Measurements from ENCODE around the gene MAL. TPM values are rescaled to one million over a fixed set of nuclear protein-coding genes. Genes with fewer than 3 reads are reported as not detected.

MAL gene
- total and polyA plus RNA-seq, 5 donors = 4.5 to 15.5 (median 10.0) TPM

GRCh38 chr2:95051626-95052025 is 26.1 kb downstream of the MAL start:
- H3K4me1 ChIP-seq (ENCODE audit: control insufficient read depth, insufficient read depth, low read length) = no peaks in the 10 kb centered on the region
- DNase-seq (no peak), ATAC-seq (no peak)
- intact Hi-C loops (cut with DNase I) = no loop called here
- no peak overlapping the region for H3K4me3 ChIP-seq (ENCODE audit: low read length)
- no peaks in the 10 kb centered on the region for H3K9me3 ChIP-seq (ENCODE audit: control insufficient read depth, low read length)
- H3K27me3 ChIP-seq (ENCODE audit: control insufficient read depth, insufficient read depth) = no peaks in the 10 kb centered on the region
- H3K27ac ChIP-seq (ENCODE audit: low read length) = no peak overlapping the region
- WGBS = 83% methylated on average over 10 of the region's 10 CpGs

- H3K27me3 ChIP-seq (ENCODE audit: control insufficient read depth, insufficient read depth) = no peaks in the 10 kb centered on the region
- WGBS = 83% methylated on average over 6 of the region's 6 CpGs
Observed at GRCh38 chr2:95052307-95052706, 26.8 kb downstream of the MAL start.

GRCh38 chr2:95052804-95053479 is 27.4 kb downstream of the MAL start:
- Histone ChIP-seq H3K4me3 (ENCODE audit: low read length) (no peak overlapping the region), H3K27me3 (ENCODE audit: control insufficient read depth, insufficient read depth) (no peaks in the 10 kb centered on the region), H3K27ac (ENCODE audit: low read length) (no peak overlapping the region), H3K4me1 (ENCODE audit: control insufficient read depth, insufficient read depth, low read length) (no peaks in the 10 kb centered on the region), H3K9me3 (ENCODE audit: control insufficient read depth, low read length) (no peaks in the 10 kb centered on the region)
- DNase-seq (peak in 1 of 3 donors; percentile 18), ATAC-seq (no peak)
- intact Hi-C loops (cut with DNase I) = no loop called here
- 84% methylated on average over 13 of the region's 13 CpGs for WGBS

More at GRCh38 chr2:95052307-95052706, 26.8 kb downstream of the MAL start:
- ATAC-seq (no peak), DNase-seq (no peak)
- no peaks in the 10 kb centered on the region for H3K4me1 ChIP-seq (ENCODE audit: control insufficient read depth, insufficient read depth, low read length)
- intact Hi-C loops (cut with DNase I) = no loop called here
- H3K4me3 ChIP-seq (ENCODE audit: low read length) = no peak overlapping the region
- no peaks in the 10 kb centered on the region for H3K9me3 ChIP-seq (ENCODE audit: control insufficient read depth, low read length)
- H3K27ac ChIP-seq (ENCODE audit: low read length) = no peak overlapping the region

- ATAC-seq (no peak), DNase-seq (peak in 1 of 3 donors; percentile 42)
- Histone ChIP-seq H3K9me3 (ENCODE audit: control insufficient read depth, low read length) (no peaks in the 10 kb centered on the region), H3K4me3 (ENCODE audit: low read length) (no peak overlapping the region), H3K27ac (ENCODE audit: low read length) (no peak overlapping the region), H3K27me3 (ENCODE audit: control insufficient read depth, insufficient read depth) (no peaks in the 10 kb centered on the region), H3K4me1 (ENCODE audit: control insufficient read depth, insufficient read depth, low read length) (no peaks in the 10 kb centered on the region)
- 40% methylated on average over 11 of the region's 11 CpGs for WGBS
- intact Hi-C loops (cut with DNase I) = no loop called here
Observed at GRCh38 chr2:95053543-95053942, 28.0 kb downstream of the MAL start.

- no peak overlapping the region for H3K27ac ChIP-seq (ENCODE audit: low read length)
- ATAC-seq (no peak), DNase-seq (peak in 1 of 3 donors; percentile 42)
- H3K4me1 ChIP-seq (ENCODE audit: control insufficient read depth, insufficient read depth, low read length) = no peaks in the 10 kb centered on the region
- WGBS = 67% methylated on average over 5 of the region's 5 CpGs
- intact Hi-C loops (cut with DNase I) = no loop called here
- H3K9me3 ChIP-seq (ENCODE audit: control insufficient read depth, low read length) = no peaks in the 10 kb centered on the region
- H3K27me3 ChIP-seq (ENCODE audit: control insufficient read depth, insufficient read depth) = no peaks in the 10 kb centered on the region
- no peak overlapping the region for H3K4me3 ChIP-seq (ENCODE audit: low read length)
Observed at GRCh38 chr2:95054016-95054415, 28.5 kb downstream of the MAL start.

- Histone ChIP-seq H3K4me3 (ENCODE audit: low read length) (no peak overlapping the region), H3K4me1 (ENCODE audit: control insufficient read depth, insufficient read depth, low read length) (no peaks in the 10 kb centered on the region), H3K27ac (ENCODE audit: low read length) (no peak overlapping the region), H3K27me3 (ENCODE audit: control insufficient read depth, insufficient read depth) (no peaks in the 10 kb centered on the region), H3K9me3 (ENCODE audit: control insufficient read depth, low read length) (no peaks in the 10 kb centered on the region)
- ATAC-seq = no peak
- 67% methylated on average over 3 of the region's 3 CpGs for WGBS
- no peak for DNase-seq
- intact Hi-C loops (cut with DNase I) = no loop called here
Observed at GRCh38 chr2:95055262-95055661, 29.8 kb downstream of the MAL start.

GRCh38 chr2:95056044-95056443 is 30.5 kb downstream of the MAL start:
- H3K4me3 ChIP-seq (ENCODE audit: low read length) = no peak overlapping the region
- ATAC-seq (no peak), DNase-seq (peak in 1 of 3 donors; percentile 9)
- H3K9me3 ChIP-seq (ENCODE audit: control insufficient read depth, low read length) = no peaks in the 10 kb centered on the region
- WGBS = 81% methylated on average over 8 of the region's 8 CpGs
- no peaks in the 10 kb centered on the region for H3K27me3 ChIP-seq (ENCODE audit: control insufficient read depth, insufficient read depth)
- no peaks in the 10 kb centered on the region for H3K4me1 ChIP-seq (ENCODE audit: control insufficient read depth, insufficient read depth, low read length)
- no peak overlapping the region for H3K27ac ChIP-seq (ENCODE audit: low read length)
- intact Hi-C loops (cut with DNase I) = no loop called here

GRCh38 chr2:95056461-95057459 is 31.3 kb downstream of the MAL start:
- Histone ChIP-seq H3K27me3 (ENCODE audit: control insufficient read depth, insufficient read depth) (no peaks in the 10 kb centered on the region), H3K4me3 (ENCODE audit: low read length) (no peak overlapping the region), H3K27ac (ENCODE audit: low read length) (no peak overlapping the region), H3K9me3 (ENCODE audit: control insufficient read depth, low read length) (no peaks in the 10 kb centered on the region), H3K4me1 (ENCODE audit: control insufficient read depth, insufficient read depth, low read length) (no peaks in the 10 kb centered on the region)
- no peak for ATAC-seq
- WGBS = 77% methylated on average over 15 of the region's 15 CpGs
- peak in 1 of 3 donors; percentile 48 for DNase-seq
- intact Hi-C loops (cut with DNase I) = no loop called here

GRCh38 chr2:95057535-95058370 is 32.2 kb downstream of the MAL start:
- intact Hi-C loops (cut with DNase I) = no loop called here
- DNase-seq (peak in 1 of 3 donors; percentile 14), ATAC-seq (no peak)
- no peak overlapping the region for H3K4me3 ChIP-seq (ENCODE audit: low read length)
- 74% methylated on average over 28 of the region's 28 CpGs for WGBS
- H3K4me1 ChIP-seq (ENCODE audit: control insufficient read depth, insufficient read depth, low read length) = no peaks in the 10 kb centered on the region
- no peaks in the 10 kb centered on the region for H3K27me3 ChIP-seq (ENCODE audit: control insufficient read depth, insufficient read depth)
- no peak overlapping the region for H3K27ac ChIP-seq (ENCODE audit: low read length)
- H3K9me3 ChIP-seq (ENCODE audit: control insufficient read depth, low read length) = no peaks in the 10 kb centered on the region

GRCh38 chr2:95058466-95058988 is 33.0 kb downstream of the MAL start:
- no peaks in the 10 kb centered on the region for H3K27me3 ChIP-seq (ENCODE audit: control insufficient read depth, insufficient read depth)
- no peaks in the 10 kb centered on the region for H3K4me1 ChIP-seq (ENCODE audit: control insufficient read depth, insufficient read depth, low read length)
- H3K4me3 ChIP-seq (ENCODE audit: low read length) = no peak overlapping the region
- intact Hi-C loops (cut with DNase I) = no loop called here
- H3K9me3 ChIP-seq (ENCODE audit: control insufficient read depth, low read length) = no peaks in the 10 kb centered on the region
- H3K27ac ChIP-seq (ENCODE audit: low read length) = no peak overlapping the region
- no peak for DNase-seq
- WGBS = 70% methylated on average over 9 of the region's 9 CpGs
- ATAC-seq = no peak
